Muscle layer of duodenum (tissue), 2 donors: ENCODE measurements around the gene ANKRD13B.

Source experiments
- H3K27ac ChIP-seq: one replicate; pipeline ENCODE4 v1.7.0; 2013; ENCODE audit warnings: mild to moderate bottlenecking, low read length
- H3K27me3 ChIP-seq: one replicate; pipeline ENCODE4 v1.7.0; 2013; ENCODE audit warnings: low read depth, mild to moderate bottlenecking, control low read depth, low read length
- H3K36me3 ChIP-seq, 2 donors: one replicate each; pipeline ENCODE4 v1.7.0; 2013; ENCODE audit warnings: low read length in 2 of 2, control low read depth in 1 of 2, mild to moderate bottlenecking in 1 of 2; ENCODE audit not compliant: insufficient read depth in 2 of 2, control insufficient read depth in 1 of 2
- H3K4me1 ChIP-seq, 2 donors: one replicate each; pipeline ENCODE4 v1.7.0; 2013; ENCODE audit warnings: low read length in 2 of 2, mild to moderate bottlenecking in 2 of 2, control low read depth in 1 of 2, moderate library complexity in 1 of 2; ENCODE audit not compliant: insufficient read depth in 2 of 2, control insufficient read depth in 1 of 2
- H3K4me3 ChIP-seq, 2 donors: one replicate each; pipeline ENCODE4 v1.7.0; 2013; ENCODE audit warnings: low read length in 2 of 2, low read depth in 1 of 2, mild to moderate bottlenecking in 1 of 2
- H3K9me3 ChIP-seq, 2 donors: one replicate each; pipeline ENCODE4 v1.7.0; 2013; ENCODE audit warnings: low read length in 2 of 2, control low read depth in 1 of 2, mild to moderate bottlenecking in 1 of 2; ENCODE audit not compliant: control insufficient read depth in 1 of 2
- donor health status: healthy.

Gene ANKRD13B

DNA sequence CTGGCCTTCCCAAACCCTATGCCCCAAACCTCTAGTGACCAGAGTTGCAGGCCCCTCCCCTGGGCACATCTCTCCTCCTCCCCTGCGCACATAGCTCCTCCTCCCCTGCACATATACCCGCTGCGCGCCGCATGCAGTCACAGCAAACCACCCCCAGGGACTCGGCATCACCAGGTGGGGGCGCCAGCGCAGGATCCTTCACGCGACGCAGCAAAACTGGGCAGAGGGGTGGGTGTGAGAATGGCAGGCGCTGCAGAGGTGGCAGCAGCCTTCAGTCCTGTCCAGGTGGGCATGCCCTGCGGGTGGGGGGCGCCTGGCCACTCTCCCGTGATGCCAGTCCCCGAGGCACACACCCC lies 24.2 kb downstream of the ANKRD13B start:
- H3K27ac ChIP-seq = no peak overlapping the region
- no peaks in the 10 kb centered on the region for H3K36me3 ChIP-seq
- no peaks in the 10 kb centered on the region for H3K9me3 ChIP-seq
- H3K27me3 ChIP-seq = peaks cover 12% of the 10 kb centered on the region
- H3K4me1 ChIP-seq = peaks cover 27 to 87% of the 10 kb centered on the region in 2 donors
- H3K4me3 ChIP-seq = peak overlapping the region; percentile 39 to 49

DNA sequence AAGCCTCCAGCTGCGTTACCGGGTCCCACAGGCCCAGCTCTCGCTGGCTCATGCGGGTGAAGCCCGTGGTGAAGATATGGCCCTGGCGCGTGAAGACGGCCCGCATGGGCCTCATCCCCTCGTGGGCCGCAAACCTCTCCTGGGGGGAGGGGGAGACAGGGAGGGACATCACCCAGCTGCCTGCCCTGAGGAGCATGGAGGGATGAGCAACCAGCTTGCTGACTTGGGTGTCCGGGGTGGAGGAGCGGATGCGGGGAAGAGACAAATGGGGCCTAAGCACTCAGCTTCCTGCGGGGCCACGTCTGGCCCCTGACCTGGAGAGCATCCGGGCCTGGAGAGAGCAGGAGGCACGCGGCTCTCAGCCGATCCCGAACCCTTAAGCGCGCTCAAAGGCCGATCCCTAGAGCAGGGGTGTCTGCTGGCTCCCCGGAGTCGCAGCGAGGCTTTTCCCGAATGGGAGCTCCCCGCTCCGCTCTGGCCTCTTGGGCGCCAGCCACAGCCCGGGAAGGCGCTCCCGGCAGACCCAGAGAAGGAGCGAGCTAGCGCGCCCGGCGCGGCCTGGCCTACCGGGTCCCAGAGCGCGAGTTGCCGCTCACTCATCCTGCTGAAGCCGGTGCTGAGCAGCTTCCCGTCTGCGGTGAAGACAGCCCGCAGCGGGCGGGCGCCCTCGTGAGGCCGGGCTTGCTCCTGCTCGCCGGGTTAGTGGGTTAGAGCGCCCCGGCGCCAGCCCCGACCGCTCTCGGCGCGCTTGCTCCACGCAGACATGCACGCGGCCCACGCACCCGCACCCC lies 24.7 kb downstream of the ANKRD13B start:
- peaks cover 12% of the 10 kb centered on the region for H3K27me3 ChIP-seq
- peaks cover 27 to 92% of the 10 kb centered on the region in 2 donors for H3K4me1 ChIP-seq
- H3K9me3 ChIP-seq = no peaks in the 10 kb centered on the region
- no peak overlapping the region for H3K27ac ChIP-seq
- H3K36me3 ChIP-seq = no peaks in the 10 kb centered on the region
- H3K4me3 ChIP-seq = peak overlapping the region; percentile 39 to 49

DNA sequence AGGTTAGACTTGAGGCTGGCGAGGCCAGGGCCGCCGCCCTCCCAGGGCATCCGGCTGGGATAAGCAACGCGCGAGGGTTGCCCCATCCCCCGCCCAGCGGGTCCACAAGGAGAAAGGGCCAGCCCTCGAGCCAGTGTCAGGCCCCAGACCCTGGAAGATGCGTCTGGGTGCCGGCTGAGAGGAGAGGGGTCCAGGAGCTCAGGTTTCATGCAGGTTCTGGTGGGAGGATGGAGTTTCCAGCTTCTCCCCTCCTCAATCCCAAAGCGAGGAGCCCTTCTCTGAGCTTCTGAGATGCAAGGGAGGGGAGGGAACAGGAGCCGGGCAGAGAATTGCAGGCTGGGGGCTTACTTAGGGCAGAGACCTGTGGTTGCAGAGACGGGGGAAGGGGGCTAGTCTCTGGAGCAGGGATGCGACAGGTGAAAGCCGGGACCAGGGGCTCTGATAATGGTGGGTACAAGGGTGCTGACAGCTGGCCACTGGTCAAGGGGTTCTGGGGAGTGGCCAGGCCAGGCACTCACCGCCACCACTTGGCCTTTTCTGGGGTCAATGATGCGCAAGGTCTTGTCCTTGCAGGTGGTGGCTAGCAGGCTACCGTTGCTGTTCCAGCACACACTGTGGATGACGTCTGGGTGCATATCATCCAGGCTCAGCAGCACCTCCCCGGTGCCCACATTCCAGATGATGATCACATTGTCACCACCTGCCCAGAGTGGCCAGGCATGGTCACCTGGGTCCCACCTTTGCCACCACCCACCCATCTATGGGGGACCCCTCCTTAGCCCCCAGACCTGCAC lies 25.5 kb downstream of the ANKRD13B start:
- Histone ChIP-seq H3K4me1 (peaks cover 27 to 89% of the 10 kb centered on the region in 2 donors), H3K4me3 (peak overlapping the region in 1 of 2 donors; percentile 49), H3K27me3 (peaks cover 12% of the 10 kb centered on the region), H3K36me3 (no peaks in the 10 kb centered on the region), H3K27ac (no peak overlapping the region), H3K9me3 (no peaks in the 10 kb centered on the region)

DNA sequence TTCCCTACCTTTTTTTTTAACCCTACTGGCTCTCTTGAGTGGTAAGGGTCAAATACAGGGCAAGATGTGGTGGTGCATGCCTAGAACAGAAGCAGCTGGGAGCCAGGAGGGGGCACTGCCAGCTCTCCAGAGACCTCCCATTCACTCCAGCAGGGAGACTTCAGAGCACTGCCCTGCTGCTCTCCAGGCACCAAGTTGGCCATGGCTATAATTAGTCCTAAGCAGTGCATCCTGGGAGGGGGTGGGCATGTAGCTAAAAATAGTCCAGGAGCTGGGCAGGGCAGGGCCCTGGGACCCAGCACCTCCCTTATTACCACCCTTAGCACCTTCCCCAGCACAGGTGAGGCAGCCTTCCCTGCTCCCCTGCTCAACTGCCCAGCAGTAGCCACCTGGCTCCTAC lies 26.3 kb downstream of the ANKRD13B start:
- Histone ChIP-seq H3K27ac (no peak overlapping the region), H3K27me3 (peaks cover 12% of the 10 kb centered on the region), H3K4me3 (no peak overlapping the region), H3K4me1 (peaks cover 21 to 81% of the 10 kb centered on the region in 2 donors), H3K36me3 (no peaks in the 10 kb centered on the region), H3K9me3 (no peaks in the 10 kb centered on the region)

DNA sequence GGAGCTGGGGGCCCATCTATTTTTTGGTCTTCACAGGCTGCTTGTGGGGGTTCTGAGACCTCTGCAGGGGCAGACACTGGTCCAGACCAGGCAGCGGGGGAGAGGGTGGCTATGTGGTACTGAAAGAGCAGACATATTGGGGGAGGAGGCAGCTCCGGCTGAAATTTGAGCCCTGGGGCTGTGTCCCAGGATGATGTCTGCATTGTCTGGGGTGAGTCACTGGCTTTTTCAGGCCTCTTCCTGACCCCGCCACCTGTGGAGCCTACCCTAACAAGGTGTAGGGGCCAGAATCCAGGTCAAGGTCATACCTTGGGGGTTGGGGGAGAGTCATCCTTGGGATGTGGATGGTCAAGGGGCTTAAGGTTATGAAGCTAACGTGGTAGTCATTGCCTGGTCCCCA lies 27.3 kb downstream of the ANKRD13B start:
- H3K4me3 ChIP-seq = no peak overlapping the region
- no peak overlapping the region for H3K27ac ChIP-seq
- no peaks in the 10 kb centered on the region for H3K9me3 ChIP-seq
- H3K4me1 ChIP-seq = peaks cover 11 to 71% of the 10 kb centered on the region in 2 donors
- H3K36me3 ChIP-seq = no peaks in the 10 kb centered on the region
- H3K27me3 ChIP-seq = peaks cover 7% of the 10 kb centered on the region

DNA sequence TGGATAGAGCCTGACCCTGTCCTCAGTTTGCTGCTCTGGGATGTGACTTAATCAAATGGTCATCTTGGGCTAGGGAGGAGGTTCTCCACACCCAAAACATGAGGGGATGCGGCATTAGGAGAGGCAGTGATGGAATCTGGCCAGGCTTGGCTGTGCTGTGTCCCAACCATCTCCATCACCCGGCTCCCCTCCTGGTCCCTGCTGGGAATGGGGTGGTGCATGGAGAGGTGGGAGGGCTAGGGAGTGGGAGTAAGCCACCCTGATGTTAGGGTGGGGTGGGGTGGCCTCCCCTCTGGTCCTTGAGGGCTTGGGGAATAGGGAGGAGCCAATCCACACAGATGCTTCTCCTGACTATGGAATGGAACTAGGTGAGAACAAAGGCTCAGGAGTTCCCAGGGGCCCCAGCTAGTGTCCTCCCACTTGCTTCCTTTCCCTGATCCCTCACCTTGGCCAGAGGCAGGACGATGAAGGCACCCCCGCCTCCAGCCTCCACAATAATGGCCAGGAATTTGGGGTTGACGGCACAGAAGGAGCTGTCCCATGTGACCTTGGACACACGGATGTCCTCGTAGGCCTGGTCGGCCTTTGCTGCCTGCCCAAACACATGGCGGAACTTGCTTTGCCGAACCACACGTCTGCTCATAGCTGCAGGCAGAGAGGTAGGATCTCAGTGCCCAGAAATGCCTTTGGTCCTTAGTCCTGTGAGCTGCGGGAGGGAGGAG lies 28.0 kb downstream of the ANKRD13B start:
- no peak overlapping the region for H3K4me3 ChIP-seq
- H3K27me3 ChIP-seq = peaks cover 7% of the 10 kb centered on the region

DNA sequence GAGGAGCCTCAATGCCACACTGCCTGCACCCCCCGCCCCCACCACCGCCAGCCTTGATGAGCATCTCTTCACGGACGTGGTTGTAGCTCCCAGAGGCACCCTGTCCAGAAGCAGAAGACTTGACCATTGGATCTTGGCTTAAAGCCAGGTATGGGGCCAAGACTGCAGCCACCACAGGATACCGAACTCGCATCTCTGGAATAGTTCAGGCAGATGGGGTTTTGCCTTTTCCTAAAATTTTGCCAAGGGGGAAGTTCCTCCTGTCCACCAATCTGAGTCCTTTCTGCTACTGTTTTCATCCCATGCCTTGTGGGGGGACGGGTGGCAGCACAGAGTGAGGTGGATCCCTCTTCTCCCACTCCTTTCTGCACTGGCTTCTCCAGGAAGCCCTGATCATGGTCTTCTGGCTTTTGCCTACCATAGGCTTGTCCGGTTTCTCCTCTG lies 28.8 kb downstream of the ANKRD13B start:
- no peaks in the 10 kb centered on the region for H3K36me3 ChIP-seq
- H3K4me3 ChIP-seq = peak overlapping the region; percentile 57 to 78
- H3K27ac ChIP-seq = no peak overlapping the region
- H3K4me1 ChIP-seq = peaks cover 3 to 56% of the 10 kb centered on the region in 2 donors
- peaks cover under 1% of the 10 kb centered on the region for H3K27me3 ChIP-seq
- H3K9me3 ChIP-seq = no peaks in the 10 kb centered on the region

More for the DNA sequence above, 28.0 kb downstream of the ANKRD13B start:
- Histone ChIP-seq H3K9me3 (no peaks in the 10 kb centered on the region), H3K27ac (no peak overlapping the region), H3K4me1 (peaks cover 11 to 64% of the 10 kb centered on the region in 2 donors), H3K36me3 (no peaks in the 10 kb centered on the region)

DNA sequence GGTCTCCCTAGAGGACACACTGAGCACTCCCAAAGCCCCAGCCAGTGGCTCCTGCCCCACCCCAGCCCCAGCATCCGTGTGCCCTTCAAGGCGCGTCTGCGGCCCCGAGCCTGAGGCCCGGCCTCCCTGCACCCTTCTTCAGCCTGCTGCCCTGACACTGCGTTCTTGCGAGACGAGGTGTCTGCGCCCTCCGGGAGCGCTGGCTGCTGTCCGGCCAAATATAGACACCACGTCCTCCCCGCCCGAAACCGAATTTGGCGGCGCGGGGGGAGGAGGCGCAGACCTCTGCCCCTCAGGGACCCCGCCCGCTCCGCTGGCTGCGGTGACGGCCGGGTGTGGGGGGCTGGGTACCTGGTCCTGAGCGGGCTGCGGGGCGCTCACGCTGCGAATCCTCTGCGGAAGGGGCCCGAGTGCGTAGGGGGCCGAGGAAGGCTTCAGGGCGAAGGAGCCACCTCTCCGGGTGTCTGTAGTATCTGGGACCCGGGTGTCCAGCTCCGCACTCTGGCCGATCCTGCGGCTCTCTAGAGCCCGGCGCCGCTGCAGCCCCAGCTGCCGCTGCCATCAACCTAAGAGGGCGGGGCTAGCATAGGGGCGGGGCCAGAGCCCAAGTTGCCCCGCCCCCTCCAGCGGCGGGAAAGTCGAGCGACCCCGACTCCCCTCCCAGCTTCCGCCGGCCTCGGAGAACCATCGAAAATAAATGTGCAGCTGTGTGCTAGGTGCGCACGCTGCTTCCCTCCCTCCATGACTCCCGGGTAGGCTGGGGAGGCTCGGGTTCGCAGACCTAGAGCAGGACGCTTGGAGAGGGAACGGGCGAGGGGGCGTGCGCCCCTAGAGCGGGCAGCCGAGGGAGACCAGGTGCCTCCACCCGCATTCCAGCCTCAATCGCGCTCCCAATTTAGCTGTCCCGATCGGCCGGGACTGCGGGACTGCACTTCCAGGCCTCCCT lies 29.7 kb downstream of the ANKRD13B start, which contains the start of gene CORO6:
CORO6 (minus strand) TSS at position 576 of the 946 bp plus-strand sequence. CDS start 1,491 bp downstream, outside the sequence.
- H3K4me3 ChIP-seq = peak within 1 kb of the TSS; percentile 57 to 78
- H3K4me1 ChIP-seq = peaks cover 0 to 49% of the 10 kb centered on the region in 2 donors
- H3K9me3 ChIP-seq = no peaks in the 10 kb centered on the region
- no peaks in the 10 kb centered on the region for H3K36me3 ChIP-seq
- no peak within 1 kb of the TSS for H3K27ac ChIP-seq
- no peaks in the 10 kb centered on the region for H3K27me3 ChIP-seq

DNA sequence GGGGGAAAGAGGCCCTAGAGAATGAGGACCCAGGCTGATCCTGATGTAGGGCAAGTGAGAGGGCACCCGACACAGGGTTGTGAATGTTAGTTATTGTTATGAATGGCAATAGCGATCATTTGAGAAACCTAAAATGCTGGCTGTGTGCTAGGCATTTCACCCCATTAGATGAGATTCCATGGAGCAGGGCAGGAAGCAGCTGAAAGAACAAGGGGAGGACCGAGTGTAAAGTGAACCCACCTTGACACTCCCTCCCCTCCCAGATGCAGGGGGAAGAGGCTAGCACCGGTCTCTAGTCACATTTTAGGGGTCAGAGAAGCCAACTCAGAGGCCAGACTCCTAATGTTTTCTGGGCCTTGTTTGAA lies 30.3 kb downstream of the ANKRD13B start:
- Histone ChIP-seq H3K27me3 (no peaks in the 10 kb centered on the region), H3K27ac (no peak overlapping the region), H3K4me1 (peaks cover 0 to 43% of the 10 kb centered on the region in 2 donors), H3K36me3 (no peaks in the 10 kb centered on the region), H3K9me3 (no peaks in the 10 kb centered on the region), H3K4me3 (peak overlapping the region; percentile 57 to 78)

DNA sequence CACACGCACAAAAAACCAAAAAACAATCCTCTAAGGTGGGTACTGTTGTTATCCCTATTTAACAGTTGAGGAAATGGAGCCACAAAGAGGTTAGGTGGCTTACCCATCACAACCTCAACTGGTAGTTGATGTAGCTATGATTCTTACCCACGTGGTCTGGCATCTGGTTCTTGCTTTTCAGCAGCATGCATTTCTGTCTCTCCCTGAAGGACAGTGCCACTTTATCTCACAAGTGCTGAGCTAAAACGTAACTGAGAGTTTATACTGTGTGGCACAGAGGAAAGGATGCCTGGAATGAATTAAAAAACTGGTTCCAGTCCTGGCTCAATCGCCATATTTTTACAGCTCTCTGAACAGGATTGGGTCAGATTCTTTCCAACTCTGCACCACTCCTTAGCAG lies 31.7 kb downstream of the ANKRD13B start:
- H3K9me3 ChIP-seq = no peaks in the 10 kb centered on the region
- H3K4me1 ChIP-seq = peaks cover 0 to 35% of the 10 kb centered on the region in 2 donors
- H3K36me3 ChIP-seq = no peaks in the 10 kb centered on the region
- no peaks in the 10 kb centered on the region for H3K27me3 ChIP-seq
- H3K4me3 ChIP-seq = no peak overlapping the region
- no peak overlapping the region for H3K27ac ChIP-seq
